ENCODE results near the gene PLVAP. TPM values are rescaled to one million over a fixed set of nuclear protein-coding genes. Genes with fewer than 3 reads are reported as not detected.
A peak's percentile ranks its signal among the peaks of the same experiment; 100 is the strongest.

The PLVAP gene, protein sequence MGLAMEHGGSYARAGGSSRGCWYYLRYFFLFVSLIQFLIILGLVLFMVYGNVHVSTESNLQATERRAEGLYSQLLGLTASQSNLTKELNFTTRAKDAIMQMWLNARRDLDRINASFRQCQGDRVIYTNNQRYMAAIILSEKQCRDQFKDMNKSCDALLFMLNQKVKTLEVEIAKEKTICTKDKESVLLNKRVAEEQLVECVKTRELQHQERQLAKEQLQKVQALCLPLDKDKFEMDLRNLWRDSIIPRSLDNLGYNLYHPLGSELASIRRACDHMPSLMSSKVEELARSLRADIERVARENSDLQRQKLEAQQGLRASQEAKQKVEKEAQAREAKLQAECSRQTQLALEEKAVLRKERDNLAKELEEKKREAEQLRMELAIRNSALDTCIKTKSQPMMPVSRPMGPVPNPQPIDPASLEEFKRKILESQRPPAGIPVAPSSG
- total RNA-seq (not detected), total RNA-seq (0 to 1.9 (median 0) reads per million in 172 experiments)
- 1.2 TPM for polyA plus RNA-seq (2013, experiment 1 of 2)
- polyA plus RNA-seq (2013, experiment 2 of 2), result 1.2 TPM

DNA sequence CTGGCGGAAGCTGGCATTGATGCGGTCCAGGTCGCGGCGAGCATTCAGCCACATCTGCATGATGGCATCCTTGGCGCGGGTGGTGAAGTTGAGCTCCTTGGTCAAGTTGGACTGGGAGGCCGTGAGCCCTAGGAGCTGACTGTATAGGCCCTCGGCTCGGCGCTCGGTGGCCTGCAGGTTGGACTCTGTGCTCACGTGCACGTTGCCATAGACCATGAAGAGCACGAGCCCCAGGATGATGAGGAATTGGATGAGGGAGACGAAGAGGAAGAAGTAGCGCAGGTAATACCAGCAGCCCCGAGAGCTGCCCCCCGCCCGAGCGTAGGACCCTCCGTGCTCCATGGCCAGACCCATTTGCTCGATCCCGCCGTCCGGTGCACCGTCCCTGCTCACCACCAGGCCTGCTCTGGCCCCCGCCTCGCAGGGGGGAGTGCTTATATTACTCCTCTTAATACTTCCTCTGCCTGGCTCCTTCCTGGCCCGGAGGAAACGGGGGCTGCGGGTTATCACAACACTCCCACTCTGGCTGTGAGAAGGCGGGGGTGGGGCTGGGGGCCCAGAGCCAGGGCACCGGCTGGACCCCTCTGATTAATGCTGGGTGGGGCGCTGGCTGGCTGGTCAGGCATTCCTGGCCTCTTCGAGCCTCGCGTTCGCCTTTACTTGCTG, at the start of gene PLVAP:
Gene PLVAP, minus strand, starts transcription at position 408 of the 666 bp plus-strand sequence. Its CDS starts 54 bp downstream, at position 354.
- intact Hi-C loops (cut with DNase I, micrococcal nuclease), result no loop called here
- no peak for DNase-seq
- Mint-ChIP-seq H3K27me3 (peaks cover 3% of the 10 kb centered on the region), H3K36me3 (ENCODE audit: low read depth) (no peaks in the 10 kb centered on the region), H3K4me3 (no peak within 1 kb of the TSS), H3K27ac (no peak within 1 kb of the TSS), H3K4me1 (ENCODE audit: low read depth) (no peaks in the 10 kb centered on the region), H3K9me3 (peaks cover 2% of the 10 kb centered on the region)
- ChIA-PET CTCF (interaction anchor here (0.7 to 1.2 kb wide), 2 partner anchors 9 to 24 kb away, joined by 3 read pairs; no protein-coding TSS in a partner anchor), POLR2A (no interaction called here)
- no peak within 1 kb of the TSS for H3K4me3 ChIP-seq (ENCODE audit: low read length)
- no peak for ATAC-seq (ENCODE audit: poor library complexity)
- no peaks in the 10 kb centered on the region for H3K4me1 ChIP-seq (ENCODE audit: insufficient read depth, low read length)
- peaks cover 0 to 8% of the 10 kb centered on the region in 2 experiments for H3K9me3 ChIP-seq (ENCODE audit: control insufficient read depth in 1 of 2, insufficient read depth in 1 of 2, low read length in 2 of 2)
- H3K27ac ChIP-seq (ENCODE audit: low read depth in 1 of 2, low read length in 2 of 2), result no peak within 1 kb of the TSS
- TF ChIP-seq, protein P1, sequence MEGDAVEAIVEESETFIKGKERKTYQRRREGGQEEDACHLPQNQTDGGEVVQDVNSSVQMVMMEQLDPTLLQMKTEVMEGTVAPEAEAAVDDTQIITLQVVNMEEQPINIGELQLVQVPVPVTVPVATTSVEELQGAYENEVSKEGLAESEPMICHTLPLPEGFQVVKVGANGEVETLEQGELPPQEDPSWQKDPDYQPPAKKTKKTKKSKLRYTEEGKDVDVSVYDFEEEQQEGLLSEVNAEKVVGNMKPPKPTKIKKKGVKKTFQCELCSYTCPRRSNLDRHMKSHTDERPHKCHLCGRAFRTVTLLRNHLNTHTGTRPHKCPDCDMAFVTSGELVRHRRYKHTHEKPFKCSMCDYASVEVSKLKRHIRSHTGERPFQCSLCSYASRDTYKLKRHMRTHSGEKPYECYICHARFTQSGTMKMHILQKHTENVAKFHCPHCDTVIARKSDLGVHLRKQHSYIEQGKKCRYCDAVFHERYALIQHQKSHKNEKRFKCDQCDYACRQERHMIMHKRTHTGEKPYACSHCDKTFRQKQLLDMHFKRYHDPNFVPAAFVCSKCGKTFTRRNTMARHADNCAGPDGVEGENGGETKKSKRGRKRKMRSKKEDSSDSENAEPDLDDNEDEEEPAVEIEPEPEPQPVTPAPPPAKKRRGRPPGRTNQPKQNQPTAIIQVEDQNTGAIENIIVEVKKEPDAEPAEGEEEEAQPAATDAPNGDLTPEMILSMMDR (IDR thresholded peaks at IDR 0.05), result no peak
- H3K36me3 ChIP-seq (ENCODE audit: insufficient read depth, low read length), result no peaks in the 10 kb centered on the region
- H3K27me3 ChIP-seq (ENCODE audit: control insufficient read depth in 1 of 2, insufficient read depth in 2 of 2, low read length in 2 of 2), result peaks cover 3 to 4% of the 10 kb centered on the region in 2 experiments

DNA sequence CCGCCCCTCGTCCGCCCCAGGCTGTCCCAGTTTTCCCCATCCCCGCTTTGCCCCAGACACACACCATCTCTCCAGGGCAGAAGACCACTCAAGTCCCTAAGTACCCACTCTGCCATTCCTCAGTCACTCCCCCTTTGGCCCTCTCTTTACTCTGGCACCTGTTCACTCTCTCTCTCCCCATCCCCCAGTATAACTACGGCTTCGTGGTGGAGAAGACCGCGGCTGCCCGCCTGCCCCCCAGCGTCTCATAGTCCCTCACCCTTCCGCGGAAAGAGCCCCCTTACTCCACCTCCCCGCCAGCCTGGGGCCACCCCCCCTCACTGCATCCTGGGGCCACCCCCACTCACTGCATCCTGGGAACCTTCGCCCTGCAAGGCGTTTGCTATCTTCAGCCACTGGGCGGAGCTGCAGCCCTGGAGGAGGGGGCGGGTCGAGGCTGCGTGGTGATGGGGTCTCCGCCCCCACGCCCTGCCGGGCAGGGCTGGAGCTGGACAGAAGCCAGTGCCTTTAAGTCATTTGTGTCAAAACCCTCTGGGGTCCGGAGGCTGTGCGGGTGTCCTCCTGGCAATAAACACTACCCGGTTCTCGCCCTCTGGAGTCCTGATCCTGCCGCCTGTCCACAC, 47.7 kb upstream of the PLVAP start:
- DNase-seq, result peak in 7 of 14 experiments; percentile 16 to 58 (median 45)

More for the DNA sequence above, 47.7 kb upstream of the PLVAP start:
- Histone ChIP-seq H3K4me3 (ENCODE audit: low read length) (no peak overlapping the region), H3K27ac (ENCODE audit: low read depth in 1 of 2, low read length in 2 of 2) (no peak overlapping the region), H3K4me1 (ENCODE audit: insufficient read depth, low read length) (peaks cover 19% of the 10 kb centered on the region), H3K9me3 (ENCODE audit: control insufficient read depth in 1 of 2, insufficient read depth in 1 of 2, low read length in 2 of 2) (no peaks in the 10 kb centered on the region), H3K27me3 (ENCODE audit: control insufficient read depth in 1 of 2, insufficient read depth in 2 of 2, low read length in 2 of 2) (no peaks in the 10 kb centered on the region), H3K36me3 (ENCODE audit: insufficient read depth, low read length) (peaks cover 12% of the 10 kb centered on the region)
- no peaks in the 10 kb centered on the region for H3K27me3 Mint-ChIP-seq
- POLR2A ChIA-PET, result no interaction called here
- peaks cover 9% of the 10 kb centered on the region for H3K4me1 Mint-ChIP-seq (ENCODE audit: low read depth)
- intact Hi-C loops (cut with DNase I, micrococcal nuclease), result no loop called here
- H3K27ac Mint-ChIP-seq, result no peak overlapping the region
- no peaks in the 10 kb centered on the region for H3K9me3 Mint-ChIP-seq
- H3K4me3 Mint-ChIP-seq, result no peak overlapping the region
- TF ChIP-seq, protein P1 (IDR thresholded peaks at IDR 0.05), result no peak
- H3K36me3 Mint-ChIP-seq (ENCODE audit: low read depth), result peaks cover 9% of the 10 kb centered on the region
- CTCF ChIA-PET, result no interaction called here
- no peak for ATAC-seq (ENCODE audit: poor library complexity)
